ENCODE measurements around the gene CEP57L1. TPM values are rescaled to one million over a fixed set of nuclear protein-coding genes. Genes with fewer than 3 reads are reported as not detected.

The CEP57L1 gene
- total RNA-seq, 1 experiment from 2014 or later: 8.4 TPM

DNA sequence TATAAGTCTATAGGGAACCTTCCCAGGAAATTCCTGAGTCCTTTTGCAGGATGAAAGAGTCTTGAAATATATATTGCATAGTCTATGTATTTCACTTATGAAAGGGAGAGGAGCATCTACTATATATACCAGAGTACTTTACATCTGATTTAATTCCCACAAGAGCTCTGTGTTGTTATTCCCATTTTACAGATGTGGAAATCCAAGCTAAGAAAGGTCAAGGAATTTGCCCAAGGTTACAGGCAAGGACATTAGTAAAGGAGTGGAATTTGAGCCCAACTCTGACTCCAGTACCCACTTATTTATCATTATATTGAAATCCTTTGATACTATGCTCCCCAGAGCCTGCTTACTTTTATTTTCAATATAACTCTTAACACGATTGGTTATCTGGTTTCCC is 3.2 kb upstream of the CEP57L1 start:
- Histone ChIP-seq H2BK12ac (ENCODE audit: insufficient read length, low read depth, low read length) (no peak overlapping the region), H2BK120ac (ENCODE audit: low read depth, low read length, poor library complexity, severe bottlenecking) (no peak overlapping the region), H2AFZ (ENCODE audit: low read length) (no peak overlapping the region), H3K23me2 (ENCODE audit: insufficient read length, low read depth, low read length, poor library complexity, severe bottlenecking) (peaks cover 10% of the 10 kb centered on the region), H3K18ac (ENCODE audit: insufficient read length, low read depth, low read length) (no peak overlapping the region), H3K27me3 (ENCODE audit: insufficient read depth, low read length) (no peaks in the 10 kb centered on the region), H2BK20ac (ENCODE audit: low read depth, low read length, poor library complexity, severe bottlenecking) (no peak overlapping the region), H4K8ac (replicated peaks; ENCODE audit: insufficient read length, low read depth, low read length) (no peak overlapping the region), H2BK5ac (ENCODE audit: insufficient read length, low read length) (no peak overlapping the region), H4K91ac (ENCODE audit: insufficient read length, low read depth, low read length) (no peak overlapping the region), H3K4me1 (ENCODE audit: insufficient read depth, low read length) (no peaks in the 10 kb centered on the region), H3K79me2 (ENCODE audit: insufficient read depth, low read length) (no peaks in the 10 kb centered on the region), H3K56ac (ENCODE audit: insufficient read length, low read depth, low read length) (no peak overlapping the region), H3K4ac (ENCODE audit: low read depth, low read length) (no peak overlapping the region), H3K9me3 (ENCODE audit: control insufficient read depth, low read depth, low read length) (no peaks in the 10 kb centered on the region), H3T11ph (ENCODE audit: low read length) (no peak overlapping the region), H3K27ac (ENCODE audit: insufficient read length, low read depth, low read length) (no peak overlapping the region), H3K4me2 (ENCODE audit: insufficient read depth, insufficient read length, low read length) (no peak overlapping the region), H3K9ac (ENCODE audit: extremely low read depth, insufficient read length, low read length) (no peak overlapping the region), H4K5ac (ENCODE audit: insufficient read length, low read depth, low read length) (no peak overlapping the region), H2BK15ac (ENCODE audit: low read depth, low read length) (no peak overlapping the region), H2AK5ac (ENCODE audit: insufficient read length, low read length) (no peak overlapping the region), H3K23ac (ENCODE audit: insufficient read length, low read depth, low read length) (no peak overlapping the region), H3K14ac (ENCODE audit: insufficient read depth, low read length) (no peak overlapping the region), H4K20me1 (ENCODE audit: control insufficient read depth, insufficient read depth, insufficient read length) (no peaks in the 10 kb centered on the region), H3K79me1 (ENCODE audit: insufficient read depth, low read depth, low read length, poor library complexity, severe bottlenecking) (no peaks in the 10 kb centered on the region)
- peak overlapping the region in 1 of 2 experiments; percentile 35; a peak in 3 of 5 replicates for H3K4me3 Mint-ChIP-seq
- H3K27ac Mint-ChIP-seq: no peak overlapping the region
- no peak for DNase-seq
- no CpG with 5 or more reads among the region's 1 CpG for WGBS (ENCODE audit: extremely low coverage, insufficient read length, low lambda C conversion rate)
- TF ChIP-seq, protein P1, sequence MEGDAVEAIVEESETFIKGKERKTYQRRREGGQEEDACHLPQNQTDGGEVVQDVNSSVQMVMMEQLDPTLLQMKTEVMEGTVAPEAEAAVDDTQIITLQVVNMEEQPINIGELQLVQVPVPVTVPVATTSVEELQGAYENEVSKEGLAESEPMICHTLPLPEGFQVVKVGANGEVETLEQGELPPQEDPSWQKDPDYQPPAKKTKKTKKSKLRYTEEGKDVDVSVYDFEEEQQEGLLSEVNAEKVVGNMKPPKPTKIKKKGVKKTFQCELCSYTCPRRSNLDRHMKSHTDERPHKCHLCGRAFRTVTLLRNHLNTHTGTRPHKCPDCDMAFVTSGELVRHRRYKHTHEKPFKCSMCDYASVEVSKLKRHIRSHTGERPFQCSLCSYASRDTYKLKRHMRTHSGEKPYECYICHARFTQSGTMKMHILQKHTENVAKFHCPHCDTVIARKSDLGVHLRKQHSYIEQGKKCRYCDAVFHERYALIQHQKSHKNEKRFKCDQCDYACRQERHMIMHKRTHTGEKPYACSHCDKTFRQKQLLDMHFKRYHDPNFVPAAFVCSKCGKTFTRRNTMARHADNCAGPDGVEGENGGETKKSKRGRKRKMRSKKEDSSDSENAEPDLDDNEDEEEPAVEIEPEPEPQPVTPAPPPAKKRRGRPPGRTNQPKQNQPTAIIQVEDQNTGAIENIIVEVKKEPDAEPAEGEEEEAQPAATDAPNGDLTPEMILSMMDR (conservative IDR thresholded peaks at IDR 0.05): no peak
- H3K4me1 Mint-ChIP-seq: peaks cover 31 to 40% of the 10 kb centered on the region in 2 experiments
- no peaks in the 10 kb centered on the region; a peak in 1 of 5 replicates for H3K9me3 Mint-ChIP-seq
- H3K27me3 Mint-ChIP-seq (ENCODE audit: low read depth): no peaks in the 10 kb centered on the region
- no peaks in the 10 kb centered on the region for H3K36me3 Mint-ChIP-seq (ENCODE audit: insufficient read depth in 1 of 3, low read depth in 3 of 3)
